ENCODE measurements around the gene ARFGEF3. TPM values are rescaled to one million over a fixed set of nuclear protein-coding genes. Genes with fewer than 3 reads are reported as not detected.

Gene ARFGEF3
- total and polyA plus RNA-seq, 2 donors (not counting 1 experiment from before 2014, with no cell fraction given) = under 0.01 to 0.14 TPM

DNA sequence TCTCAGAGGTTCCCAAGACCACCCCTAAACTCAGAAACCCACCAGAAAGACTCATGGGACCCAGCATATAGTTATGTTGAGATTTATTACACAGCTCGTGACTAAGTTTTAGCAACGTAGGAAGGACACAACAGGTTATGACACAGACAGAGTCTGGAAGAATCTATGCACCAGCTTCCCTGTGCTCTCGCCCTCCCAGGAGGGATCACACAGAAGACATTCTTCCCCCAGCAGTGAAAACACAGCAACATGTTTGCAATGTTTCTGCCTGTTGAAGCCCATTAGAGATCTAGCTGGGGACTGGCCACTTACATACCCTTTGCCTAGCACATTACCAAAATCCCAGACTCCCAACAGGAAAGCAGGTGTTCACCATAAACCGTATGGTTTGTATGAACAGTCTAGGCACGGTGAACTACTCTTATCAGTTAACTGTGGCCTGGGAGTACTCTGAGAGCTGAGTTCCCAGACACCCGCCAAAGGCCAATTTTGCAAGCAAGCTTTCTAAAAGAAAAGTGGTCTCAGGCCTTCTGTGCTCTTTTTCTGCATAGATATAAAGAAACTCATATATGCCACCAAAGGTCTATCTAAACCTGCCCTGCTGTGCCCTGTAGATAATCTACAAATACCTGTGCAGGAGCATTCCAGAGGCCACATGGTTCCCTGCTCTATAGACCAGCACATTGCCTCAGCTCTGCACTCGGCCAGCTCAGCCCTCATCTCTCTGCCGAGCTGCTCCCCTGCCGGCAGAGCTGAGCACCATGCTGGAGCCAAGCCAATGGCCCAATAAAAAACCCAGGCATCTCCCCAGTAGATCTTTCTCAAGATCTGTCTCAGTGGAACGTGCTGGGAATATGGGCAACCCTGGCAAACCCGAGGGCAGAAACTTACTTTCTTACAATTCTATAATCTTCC is 146.3 kb downstream of the ARFGEF3 start:
- Histone ChIP-seq H3K9ac (ENCODE audit: insufficient read depth, low read length) (no peak overlapping the region), H4K20me1 (ENCODE audit: control insufficient read depth, extremely low read depth, insufficient read depth, low read length) (no peaks in the 10 kb centered on the region), H3K27ac (ENCODE audit: insufficient read depth, low read length) (no peak overlapping the region), H3K4me2 (ENCODE audit: extremely low read depth, insufficient read depth, low read length) (no peak overlapping the region), H3K4me1 (ENCODE audit: control insufficient read depth, extremely low read depth, insufficient read depth, low read length) (no peaks in the 10 kb centered on the region), H2AFZ (ENCODE audit: low read length) (no peak overlapping the region), H3K27me3 (ENCODE audit: control insufficient read depth, insufficient read depth, low read length) (no peaks in the 10 kb centered on the region), H3K79me2 (ENCODE audit: control insufficient read depth, insufficient read depth, low read length) (no peaks in the 10 kb centered on the region), H3K36me3 (ENCODE audit: control insufficient read depth, insufficient read depth, low read length) (no peaks in the 10 kb centered on the region), H3K4me3 (replicated peaks in 1 of 4; ENCODE audit: control extremely low read depth in 1 of 4, insufficient read depth in 1 of 4, low read depth in 3 of 4, low read length in 4 of 4) (no peak overlapping the region), H3K9me3 (ENCODE audit: control insufficient read depth, insufficient read depth, low read depth, low read length) (no peaks in the 10 kb centered on the region)
- DNase-seq (ENCODE audit: low read depth in 2 of 2) = peak in 1 of 2 donors; percentile 19
- TF ChIP-seq, protein P1, sequence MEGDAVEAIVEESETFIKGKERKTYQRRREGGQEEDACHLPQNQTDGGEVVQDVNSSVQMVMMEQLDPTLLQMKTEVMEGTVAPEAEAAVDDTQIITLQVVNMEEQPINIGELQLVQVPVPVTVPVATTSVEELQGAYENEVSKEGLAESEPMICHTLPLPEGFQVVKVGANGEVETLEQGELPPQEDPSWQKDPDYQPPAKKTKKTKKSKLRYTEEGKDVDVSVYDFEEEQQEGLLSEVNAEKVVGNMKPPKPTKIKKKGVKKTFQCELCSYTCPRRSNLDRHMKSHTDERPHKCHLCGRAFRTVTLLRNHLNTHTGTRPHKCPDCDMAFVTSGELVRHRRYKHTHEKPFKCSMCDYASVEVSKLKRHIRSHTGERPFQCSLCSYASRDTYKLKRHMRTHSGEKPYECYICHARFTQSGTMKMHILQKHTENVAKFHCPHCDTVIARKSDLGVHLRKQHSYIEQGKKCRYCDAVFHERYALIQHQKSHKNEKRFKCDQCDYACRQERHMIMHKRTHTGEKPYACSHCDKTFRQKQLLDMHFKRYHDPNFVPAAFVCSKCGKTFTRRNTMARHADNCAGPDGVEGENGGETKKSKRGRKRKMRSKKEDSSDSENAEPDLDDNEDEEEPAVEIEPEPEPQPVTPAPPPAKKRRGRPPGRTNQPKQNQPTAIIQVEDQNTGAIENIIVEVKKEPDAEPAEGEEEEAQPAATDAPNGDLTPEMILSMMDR (conservative IDR thresholded peaks at IDR 0.05 in 1 of 2, IDR thresholded peaks at IDR 0.05 in 1 of 2; ENCODE audit: low read depth in 1 of 2, low read length in 2 of 2) = peak; percentile 18 to 26
- no peak for TF ChIP-seq EZH2 (IDR thresholded peaks at IDR 0.05; ENCODE audit: low read length, missing control alignments)

DNA sequence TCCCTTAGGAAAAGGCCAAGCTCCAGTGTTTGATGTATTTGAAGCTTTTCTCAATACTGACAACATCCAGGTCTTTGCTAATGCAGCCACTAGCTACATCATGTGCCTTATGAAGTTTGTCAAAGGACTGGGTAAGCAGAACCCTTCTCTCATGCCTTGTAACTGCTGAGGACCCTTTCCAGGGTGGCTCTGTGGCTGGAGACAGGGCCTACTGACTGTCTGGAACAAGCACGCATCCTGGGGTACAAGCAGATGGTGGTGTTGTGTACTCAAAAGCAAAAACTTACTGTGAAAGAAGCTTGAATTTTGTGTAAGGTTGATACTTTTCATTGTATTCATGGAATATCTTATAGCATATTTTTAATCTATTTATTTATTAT is 147.0 kb downstream of the ARFGEF3 start:
- no peaks in the 10 kb centered on the region for H3K4me1 ChIP-seq (ENCODE audit: control insufficient read depth, extremely low read depth, insufficient read depth, low read length)
- TF ChIP-seq EZH2 (IDR thresholded peaks at IDR 0.05; ENCODE audit: low read length, missing control alignments) = no peak
- no peak overlapping the region for H3K27ac ChIP-seq (ENCODE audit: insufficient read depth, low read length)

DNA sequence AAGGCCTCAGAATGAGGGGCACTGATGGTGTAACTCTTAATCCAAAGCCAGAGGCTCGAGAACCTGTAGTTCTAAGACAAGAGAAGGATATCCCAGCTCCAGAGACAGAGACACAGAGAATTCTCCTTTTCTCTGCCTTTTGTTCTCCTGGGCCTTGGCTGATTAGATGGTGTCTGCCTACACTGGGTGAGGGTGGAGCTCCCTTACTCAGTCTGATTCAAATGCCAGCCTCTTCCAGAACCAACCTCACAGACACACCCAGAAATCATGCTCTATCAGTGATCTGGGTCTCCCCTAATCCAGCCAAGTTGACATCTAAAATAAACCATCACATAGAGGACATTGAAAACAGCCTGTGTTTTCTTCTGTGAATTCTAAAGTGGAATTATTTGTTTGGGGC is 148.0 kb downstream of the ARFGEF3 start:
- H3K27ac ChIP-seq (ENCODE audit: insufficient read depth, low read length) = no peak overlapping the region
- no peaks in the 10 kb centered on the region for H4K20me1 ChIP-seq (ENCODE audit: control insufficient read depth, extremely low read depth, insufficient read depth, low read length)
- no peaks in the 10 kb centered on the region for H3K79me2 ChIP-seq (ENCODE audit: control insufficient read depth, insufficient read depth, low read length)
- H3K27me3 ChIP-seq (ENCODE audit: control insufficient read depth, insufficient read depth, low read length) = no peaks in the 10 kb centered on the region
- no peak for TF ChIP-seq EZH2 (IDR thresholded peaks at IDR 0.05; ENCODE audit: low read length, missing control alignments)
- TF ChIP-seq, protein P1 (conservative IDR thresholded peaks at IDR 0.05 in 1 of 2, IDR thresholded peaks at IDR 0.05 in 1 of 2; ENCODE audit: low read depth in 1 of 2, low read length in 2 of 2) = no peak
- H3K9me3 ChIP-seq (ENCODE audit: control insufficient read depth, insufficient read depth, low read depth, low read length) = no peaks in the 10 kb centered on the region
- no peak overlapping the region for H3K4me2 ChIP-seq (ENCODE audit: extremely low read depth, insufficient read depth, low read length)
- no peak for DNase-seq (ENCODE audit: low read depth in 2 of 2)
- no peaks in the 10 kb centered on the region for H3K4me1 ChIP-seq (ENCODE audit: control insufficient read depth, extremely low read depth, insufficient read depth, low read length)
- H3K9ac ChIP-seq (ENCODE audit: insufficient read depth, low read length) = no peak overlapping the region
- H2AFZ ChIP-seq (ENCODE audit: low read length) = no peak overlapping the region
- no peaks in the 10 kb centered on the region for H3K36me3 ChIP-seq (ENCODE audit: control insufficient read depth, insufficient read depth, low read length)
- H3K4me3 ChIP-seq (replicated peaks in 1 of 4; ENCODE audit: control extremely low read depth in 1 of 4, insufficient read depth in 1 of 4, low read depth in 3 of 4, low read length in 4 of 4) = no peak overlapping the region

More for the DNA sequence above, 147.0 kb downstream of the ARFGEF3 start:
- H3K79me2 ChIP-seq (ENCODE audit: control insufficient read depth, insufficient read depth, low read length) = no peaks in the 10 kb centered on the region
- no peak overlapping the region for H3K4me3 ChIP-seq (replicated peaks in 1 of 4; ENCODE audit: control extremely low read depth in 1 of 4, insufficient read depth in 1 of 4, low read depth in 3 of 4, low read length in 4 of 4)
- no peaks in the 10 kb centered on the region for H3K27me3 ChIP-seq (ENCODE audit: control insufficient read depth, insufficient read depth, low read length)
- H4K20me1 ChIP-seq (ENCODE audit: control insufficient read depth, extremely low read depth, insufficient read depth, low read length) = no peaks in the 10 kb centered on the region
- no peak overlapping the region for H2AFZ ChIP-seq (ENCODE audit: low read length)
- no peak for DNase-seq (ENCODE audit: low read depth in 2 of 2)
- H3K36me3 ChIP-seq (ENCODE audit: control insufficient read depth, insufficient read depth, low read length) = no peaks in the 10 kb centered on the region
- no peak overlapping the region for H3K9ac ChIP-seq (ENCODE audit: insufficient read depth, low read length)
- no peaks in the 10 kb centered on the region for H3K9me3 ChIP-seq (ENCODE audit: control insufficient read depth, insufficient read depth, low read depth, low read length)
- H3K4me2 ChIP-seq (ENCODE audit: extremely low read depth, insufficient read depth, low read length) = no peak overlapping the region
